Measurements from ENCODE around the gene CSNK2B.

The CSNK2B gene

DNA sequence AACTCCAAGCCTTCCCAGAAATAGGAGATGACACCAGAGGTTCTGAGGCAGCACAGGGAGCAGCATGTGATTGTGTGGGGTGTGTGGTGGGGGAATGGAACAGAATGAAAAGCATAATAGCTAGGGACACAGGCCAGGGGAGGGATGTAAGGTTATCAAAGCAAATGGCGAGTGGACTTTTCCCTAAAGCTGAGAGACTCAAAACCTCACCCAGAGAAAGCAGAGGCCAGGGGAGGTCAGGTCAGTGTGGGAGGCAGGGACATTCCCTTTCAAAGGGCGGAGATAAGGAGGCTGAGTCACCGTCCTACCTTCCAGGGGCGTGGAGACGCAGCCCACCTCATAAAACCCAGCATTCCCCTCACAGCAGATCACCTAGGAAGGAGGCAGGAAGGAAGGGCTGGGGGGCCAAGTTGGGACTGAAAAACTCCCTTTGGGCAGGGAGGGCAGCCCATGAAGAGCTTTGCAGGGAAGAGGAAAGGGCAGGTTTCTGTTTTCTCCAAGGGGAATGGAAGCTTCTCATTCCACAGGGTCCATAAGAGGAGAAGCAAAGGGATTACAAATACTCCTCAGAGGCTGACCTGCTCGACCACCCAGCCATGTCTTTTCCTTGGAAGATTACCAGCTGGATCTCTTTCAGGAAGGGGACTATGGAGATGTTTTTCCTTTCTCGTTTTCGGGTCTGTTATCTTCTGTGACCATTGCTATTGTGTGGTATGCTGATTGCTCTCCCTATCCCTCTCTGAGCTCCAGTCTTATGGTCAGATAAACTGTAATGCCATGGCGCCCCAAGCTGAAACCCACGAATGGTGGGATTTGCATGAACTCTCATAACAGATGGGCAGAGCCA, 24.6 kb downstream of the CSNK2B start:
- no peak for TF ChIP-seq CTCF (IDR thresholded peaks at IDR 0.05; ENCODE audit: insufficient read depth, low read depth, low read length, missing control alignments)
- no peak overlapping the region for H3K4me3 ChIP-seq (ENCODE audit: low read depth, low read length)
- no peak for DNase-seq (ENCODE audit: low read depth)

DNA sequence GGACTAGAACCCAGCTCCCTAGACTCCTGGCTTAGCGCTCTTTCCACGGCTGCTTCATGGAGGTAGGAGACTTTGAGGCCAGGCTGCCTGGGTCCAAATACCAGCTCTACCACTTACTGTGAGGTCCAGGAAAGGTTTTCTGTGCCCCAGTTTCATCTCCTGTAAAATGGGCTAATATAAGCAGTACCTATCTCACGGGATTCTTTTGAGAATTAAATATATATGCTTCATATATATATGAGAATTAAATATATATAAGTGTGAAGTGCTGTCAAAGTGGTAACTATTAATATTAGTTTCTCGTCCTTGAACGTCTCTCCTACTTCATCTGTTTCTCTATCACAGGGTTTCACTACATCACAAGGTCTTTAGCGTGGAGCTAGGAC, 25.2 kb downstream of the CSNK2B start:
- no peak for DNase-seq (ENCODE audit: low read depth)
- no peak overlapping the region for H3K4me3 ChIP-seq (ENCODE audit: low read depth, low read length)
- no peak for TF ChIP-seq CTCF (IDR thresholded peaks at IDR 0.05; ENCODE audit: insufficient read depth, low read depth, low read length, missing control alignments)

DNA sequence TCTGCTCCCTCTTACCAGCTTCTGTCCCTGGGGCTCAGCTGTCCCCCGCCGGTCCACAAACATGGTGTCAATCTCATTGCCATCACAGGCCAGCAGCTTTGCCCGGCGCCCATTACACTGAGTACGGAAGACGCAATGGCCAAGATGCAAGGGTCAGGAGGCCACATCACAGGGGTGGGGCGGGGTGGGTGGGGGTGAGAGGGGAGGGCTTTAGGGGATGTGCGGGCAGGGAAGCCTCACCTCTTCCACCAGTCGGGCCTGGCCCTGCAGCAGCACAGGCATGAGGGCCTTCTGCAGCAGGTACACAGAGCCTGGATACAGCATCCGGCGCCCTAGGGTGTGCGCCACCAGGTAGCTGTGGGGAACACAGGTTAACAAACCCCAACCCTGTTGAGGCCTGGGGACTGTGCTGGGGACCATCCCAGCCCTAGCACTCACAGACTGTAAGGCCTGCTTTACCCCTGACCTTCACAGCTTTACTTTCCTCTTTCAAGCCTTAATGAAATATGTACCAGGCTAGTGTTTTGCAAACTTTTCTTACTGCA, 25.8 kb downstream of the CSNK2B start:
- no peak overlapping the region for H3K4me3 ChIP-seq (ENCODE audit: low read depth, low read length)
- DNase-seq (ENCODE audit: low read depth), result no peak
- no peak for TF ChIP-seq CTCF (IDR thresholded peaks at IDR 0.05; ENCODE audit: insufficient read depth, low read depth, low read length, missing control alignments)

GRCh38 chr6:31692353-31692752, 26.5 kb downstream of the CSNK2B start:
- DNase-seq (ENCODE audit: low read depth), result no peak

DNA sequence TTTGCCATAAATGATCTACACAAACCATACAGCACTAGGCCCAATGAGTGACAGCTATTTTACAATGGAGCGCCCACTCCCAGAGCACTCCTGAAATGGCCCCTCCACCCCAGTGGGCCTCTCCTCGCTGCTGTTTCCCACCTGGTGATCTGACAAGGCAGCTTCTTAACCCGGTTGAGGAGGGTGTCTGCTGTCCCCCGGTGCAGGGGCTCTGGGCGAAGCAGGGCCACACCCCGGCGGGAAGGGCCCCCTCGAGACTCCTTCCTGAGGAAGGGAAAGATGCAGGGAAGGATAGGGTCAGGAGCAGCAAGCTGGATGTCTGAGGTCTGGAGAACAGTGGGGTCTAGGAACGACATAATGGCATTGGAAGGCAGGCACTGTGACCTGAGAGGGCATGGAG, 27.0 kb downstream of the CSNK2B start:
- DNase-seq (ENCODE audit: low read depth), result no peak
- no peak for TF ChIP-seq CTCF (IDR thresholded peaks at IDR 0.05; ENCODE audit: insufficient read depth, low read depth, low read length, missing control alignments)
- H3K4me3 ChIP-seq (ENCODE audit: low read depth, low read length), result no peak overlapping the region

More at GRCh38 chr6:31692353-31692752, 26.5 kb downstream of the CSNK2B start:
- H3K4me3 ChIP-seq (ENCODE audit: low read depth, low read length), result no peak overlapping the region
- TF ChIP-seq CTCF (IDR thresholded peaks at IDR 0.05; ENCODE audit: insufficient read depth, low read depth, low read length, missing control alignments), result no peak

- no peak for TF ChIP-seq CTCF (IDR thresholded peaks at IDR 0.05; ENCODE audit: insufficient read depth, low read depth, low read length, missing control alignments)
- H3K4me3 ChIP-seq (ENCODE audit: low read depth, low read length), result no peak overlapping the region
- DNase-seq (ENCODE audit: low read depth), result no peak
Measured at GRCh38 chr6:31693535-31693934, 27.7 kb downstream of the CSNK2B start.

All from GM12865 (cell line).